ENCODE measurements around the gene STYX.

STYX gene, protein sequence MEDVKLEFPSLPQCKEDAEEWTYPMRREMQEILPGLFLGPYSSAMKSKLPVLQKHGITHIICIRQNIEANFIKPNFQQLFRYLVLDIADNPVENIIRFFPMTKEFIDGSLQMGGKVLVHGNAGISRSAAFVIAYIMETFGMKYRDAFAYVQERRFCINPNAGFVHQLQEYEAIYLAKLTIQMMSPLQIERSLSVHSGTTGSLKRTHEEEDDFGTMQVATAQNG

DNA sequence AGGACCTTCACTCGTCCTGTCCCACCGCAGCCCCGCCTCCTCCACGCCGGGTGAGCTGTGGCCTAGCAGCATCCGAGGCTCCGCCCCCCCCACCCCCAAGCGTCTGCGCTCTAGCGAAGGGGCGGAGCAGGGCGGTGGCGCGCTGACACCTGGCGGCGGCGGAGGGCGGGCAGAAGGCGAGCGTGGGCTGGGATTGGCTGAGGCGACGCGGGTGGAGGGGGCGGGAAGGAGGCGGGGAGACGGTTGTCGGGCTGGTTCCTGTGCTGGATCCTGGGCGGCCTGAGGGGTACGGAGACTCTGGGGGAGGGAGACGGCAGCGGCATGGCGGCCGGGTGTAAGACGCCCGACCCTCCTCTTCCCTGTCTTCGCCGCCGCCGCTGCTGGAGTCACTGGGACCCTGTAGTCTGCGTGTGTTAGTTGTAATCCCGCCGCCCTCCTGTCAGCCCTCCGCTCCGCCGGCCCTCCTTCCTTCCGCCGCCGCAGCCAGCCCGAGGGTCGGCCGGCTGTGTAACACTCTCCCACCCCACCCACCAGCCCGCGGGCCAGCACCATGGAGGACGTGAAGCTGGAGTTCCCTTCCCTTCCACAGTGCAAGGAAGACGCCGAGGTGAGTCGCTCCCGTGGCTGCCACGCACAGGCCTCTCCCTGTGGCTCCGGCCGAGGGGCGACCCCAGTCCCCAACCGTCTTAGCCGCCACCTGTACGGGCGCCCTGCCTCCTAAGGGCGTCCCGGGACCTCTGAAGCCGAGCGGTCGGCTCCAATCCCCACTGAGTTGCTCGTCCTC is at the start of gene STYX:
Gene STYX, plus strand, starts transcription at position 242 of the 784 bp plus-strand sequence. Its CDS starts 309 bp downstream, at position 551.
- peak; percentile 95 to 96 for DNase-seq (ENCODE audit: low read depth in 2 of 2, low spot score in 1 of 2)

DNA sequence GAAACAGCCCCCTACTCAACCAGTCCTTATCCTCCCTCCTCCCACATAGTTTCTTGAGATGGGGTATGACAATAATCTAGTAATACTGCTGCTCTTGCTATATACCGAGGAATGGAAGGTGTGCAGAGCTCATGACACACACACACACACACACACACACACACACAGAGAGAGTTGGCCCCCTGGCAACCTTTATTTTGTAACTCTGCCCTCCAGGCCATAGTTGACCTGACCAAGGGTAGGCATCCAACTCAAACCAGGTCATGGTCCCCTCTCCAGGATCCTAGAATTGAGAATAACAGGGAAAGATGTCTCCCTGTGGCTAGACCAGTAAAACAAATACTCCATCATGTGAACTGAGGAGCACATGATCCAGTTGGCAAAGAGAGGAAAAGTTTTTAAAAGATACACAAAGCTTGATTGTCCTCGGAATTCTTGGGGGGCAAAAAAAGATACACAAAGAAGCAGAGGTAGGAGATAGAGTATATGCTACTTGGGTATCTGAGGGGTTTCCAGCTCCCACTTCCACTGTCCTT is 45.9 kb upstream of the STYX start:
- no peak for DNase-seq (ENCODE audit: low read depth in 2 of 2, low spot score in 1 of 2)

DNA sequence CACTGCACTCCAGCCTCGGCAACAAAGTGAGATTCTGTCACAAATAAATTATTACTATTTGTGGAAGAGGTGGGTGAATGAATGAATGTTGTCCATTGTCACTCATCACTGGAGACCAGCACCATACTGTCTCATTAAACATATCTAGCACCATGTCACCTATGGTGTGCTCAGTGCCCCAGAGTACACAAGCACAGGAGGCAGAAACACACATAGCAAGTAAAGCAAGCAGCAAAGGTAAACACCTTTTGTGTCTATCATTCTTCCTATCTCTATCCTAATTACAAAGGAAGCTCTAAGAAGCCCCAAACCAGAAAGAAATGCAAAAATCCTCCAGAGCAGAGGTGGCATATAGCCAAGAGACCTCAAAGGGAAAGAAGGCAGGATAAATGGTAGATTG is 43.8 kb upstream of the STYX start:
- DNase-seq (ENCODE audit: low read depth in 2 of 2, low spot score in 1 of 2): no peak

DNA sequence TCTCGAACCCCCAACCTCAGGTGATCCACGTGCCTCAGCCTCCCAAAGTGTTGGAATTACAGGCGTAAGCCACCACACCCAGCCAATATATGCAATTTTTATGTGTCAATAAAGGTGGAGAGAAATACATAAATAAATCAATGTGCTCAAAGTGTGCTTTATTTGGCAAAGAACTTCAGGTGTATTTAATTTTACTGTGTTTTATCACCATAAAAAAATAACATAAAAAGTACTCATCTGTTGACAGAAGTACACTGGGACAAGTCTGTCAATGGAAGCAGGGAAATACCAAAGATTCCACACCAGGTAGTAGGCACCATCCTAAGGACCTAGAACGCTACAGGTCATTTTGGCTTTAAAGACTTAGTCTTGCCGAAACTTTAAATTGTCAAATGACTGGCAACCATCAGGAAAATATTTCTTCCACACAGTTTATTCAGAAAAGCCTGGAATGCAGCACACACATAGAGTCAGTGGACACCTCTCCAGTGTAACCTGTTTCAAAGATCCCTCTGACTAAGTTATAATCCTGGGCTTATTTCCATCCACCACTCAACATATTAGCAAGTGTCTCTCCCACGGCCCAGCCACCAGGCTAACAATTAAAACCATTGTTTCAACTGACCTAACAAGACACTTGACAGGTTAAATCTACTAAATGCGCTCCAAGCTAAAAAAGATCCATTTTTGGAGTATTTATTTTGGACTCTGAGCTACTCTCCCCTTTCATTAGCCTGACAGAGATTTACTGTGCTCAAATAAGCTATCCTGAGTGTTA is 38.8 kb upstream of the STYX start:
- DNase-seq (ENCODE audit: low read depth in 2 of 2, low spot score in 1 of 2): no peak

DNA sequence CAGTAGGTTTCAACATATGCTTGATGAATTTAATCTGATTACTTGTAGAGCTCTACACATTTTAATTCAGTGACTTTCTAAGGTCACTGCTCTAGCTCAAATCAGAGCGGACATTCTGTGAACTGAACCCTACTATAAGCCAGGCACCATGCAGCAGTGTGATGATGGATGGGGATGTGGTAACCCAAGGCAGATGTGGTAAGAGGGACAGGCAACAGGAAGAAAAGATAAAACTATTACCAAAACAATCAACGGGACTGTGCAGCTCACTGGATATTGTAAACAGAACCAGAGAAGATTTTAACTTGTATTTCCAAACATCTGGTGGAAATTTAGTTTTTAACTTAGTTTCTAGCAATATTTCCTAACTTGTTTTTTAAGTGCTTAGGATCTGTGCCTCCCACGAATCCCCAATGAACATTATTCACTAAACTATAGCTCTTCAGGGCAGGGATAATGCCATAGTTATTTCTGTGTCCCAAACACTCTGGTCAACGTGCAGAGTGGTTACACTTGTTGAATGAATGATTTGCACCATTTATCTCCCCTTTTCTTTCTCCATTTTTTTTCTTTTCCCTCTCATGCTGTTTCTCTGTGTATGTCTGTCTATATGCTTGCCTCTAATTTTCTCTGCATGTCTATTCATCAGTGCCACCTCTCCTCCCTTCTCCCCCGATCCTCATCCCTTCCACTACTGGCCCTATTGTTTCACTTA is 37.6 kb upstream of the STYX start:
- DNase-seq (ENCODE audit: low read depth in 2 of 2, low spot score in 1 of 2): no peak

DNA sequence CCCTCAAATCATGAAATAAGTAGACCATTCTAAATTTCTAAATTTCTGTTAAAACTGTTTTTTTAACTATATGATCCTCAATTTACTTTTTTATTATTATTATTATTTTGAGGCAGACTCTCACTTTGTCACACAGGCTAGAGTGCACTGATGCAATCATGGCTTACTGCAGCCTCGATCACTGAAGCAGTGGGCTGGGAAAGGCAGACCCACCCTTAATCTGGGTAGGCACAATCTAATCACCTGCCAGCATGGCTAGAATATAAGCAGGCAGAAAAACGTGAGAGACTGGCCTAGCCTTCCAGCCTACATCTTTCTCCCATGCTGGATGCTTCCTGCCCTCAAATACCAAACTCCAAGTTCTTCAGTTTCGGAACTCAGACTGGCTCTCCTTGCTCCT is 36.9 kb upstream of the STYX start:
- no peak for DNase-seq (ENCODE audit: low read depth in 2 of 2, low spot score in 1 of 2)

DNA sequence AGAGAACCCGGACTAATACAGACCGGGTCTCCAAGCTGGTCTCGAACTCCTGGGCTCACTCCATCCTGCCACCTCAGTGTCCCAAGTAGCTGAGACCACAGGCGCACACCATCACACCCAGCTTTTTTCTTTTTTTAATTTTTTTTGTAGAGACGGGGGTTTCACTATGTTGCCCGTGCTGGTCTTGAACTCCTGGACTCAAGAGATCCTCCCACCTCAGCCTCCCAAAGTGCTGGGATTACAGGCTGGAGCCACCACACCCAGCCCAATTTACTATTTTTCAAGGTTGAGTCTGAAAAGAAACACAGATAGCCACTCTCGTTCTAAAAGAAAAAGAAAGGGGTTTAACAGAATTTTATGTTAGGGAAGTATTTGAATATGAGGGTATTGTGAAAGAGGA is 36.4 kb upstream of the STYX start:
- no peak for DNase-seq (ENCODE audit: low read depth in 2 of 2, low spot score in 1 of 2)

DNA sequence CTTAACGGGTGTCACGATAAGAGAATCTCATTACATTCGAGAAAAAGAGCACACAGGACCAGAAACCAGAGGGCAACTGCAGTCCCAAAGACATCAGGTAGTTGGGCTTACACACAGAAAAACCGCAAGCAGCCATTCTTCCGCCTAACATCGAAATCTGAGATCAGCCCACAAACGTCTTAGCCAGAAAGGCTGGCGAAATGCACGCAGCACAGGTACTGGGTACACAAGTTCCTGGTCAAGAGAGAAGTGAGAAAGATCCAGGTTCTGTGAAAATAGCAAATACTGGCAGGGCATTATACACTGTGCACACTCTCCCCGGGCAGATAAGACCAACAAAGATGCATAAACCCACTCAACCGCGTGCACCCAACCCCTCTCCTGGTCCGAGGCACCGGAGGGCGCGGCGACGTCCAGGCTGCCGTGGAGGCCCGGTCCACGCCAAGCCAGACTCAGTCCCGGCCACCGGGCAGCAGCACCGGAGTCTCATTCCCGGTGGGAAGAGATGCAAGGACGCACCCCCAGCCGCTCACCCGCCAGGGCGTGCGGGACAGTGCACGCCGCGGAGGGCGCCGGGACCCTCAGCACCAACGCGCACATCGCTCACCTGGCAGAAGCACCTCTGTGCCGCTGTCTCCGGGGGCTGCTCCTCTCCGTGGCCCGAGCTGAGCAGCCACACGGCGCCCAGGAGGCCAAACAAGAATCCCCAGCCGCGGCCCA is 35.0 kb upstream of the STYX start:
- DNase-seq (ENCODE audit: low read depth in 2 of 2, low spot score in 1 of 2): peak; percentile 31 to 44

DNA sequence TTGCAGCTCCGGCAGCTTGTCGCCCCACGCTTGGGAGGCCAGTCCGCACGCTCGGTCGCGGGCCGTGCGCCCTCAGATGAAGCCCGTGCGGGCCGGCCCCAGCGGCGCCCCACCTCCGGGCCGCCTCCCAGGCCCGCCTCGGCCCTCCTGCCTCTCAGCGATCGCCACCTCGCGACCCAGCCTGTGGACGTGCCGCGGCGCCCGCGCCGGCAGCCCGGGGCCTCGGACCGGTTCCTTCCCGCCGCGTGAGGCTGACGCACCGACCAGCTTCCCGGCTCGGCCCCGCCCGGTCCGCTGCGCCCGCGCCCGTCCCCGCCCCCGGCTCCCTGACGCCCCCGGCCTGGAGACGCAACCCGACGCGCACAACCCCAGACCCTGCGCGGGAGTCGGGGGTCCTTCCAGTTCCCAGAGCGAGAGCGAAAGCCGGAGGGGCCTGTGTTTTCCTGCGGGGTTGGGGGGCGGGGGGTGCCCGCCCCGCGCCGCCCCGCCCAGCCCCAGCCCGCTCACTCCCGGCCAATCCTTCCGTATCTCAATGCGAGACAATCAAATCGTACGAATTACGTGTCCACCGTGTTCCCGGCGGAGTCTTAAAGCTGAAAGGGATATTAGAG is 34.4 kb upstream of the STYX start, which contains the start of gene ERO1A:
Gene ERO1A, minus strand, starts transcription at position 78 of the 611 bp plus-strand sequence. Its CDS starts 77 bp downstream, at position 1.
- peak; percentile 28 to 34 for DNase-seq (ENCODE audit: low read depth in 2 of 2, low spot score in 1 of 2)

DNA sequence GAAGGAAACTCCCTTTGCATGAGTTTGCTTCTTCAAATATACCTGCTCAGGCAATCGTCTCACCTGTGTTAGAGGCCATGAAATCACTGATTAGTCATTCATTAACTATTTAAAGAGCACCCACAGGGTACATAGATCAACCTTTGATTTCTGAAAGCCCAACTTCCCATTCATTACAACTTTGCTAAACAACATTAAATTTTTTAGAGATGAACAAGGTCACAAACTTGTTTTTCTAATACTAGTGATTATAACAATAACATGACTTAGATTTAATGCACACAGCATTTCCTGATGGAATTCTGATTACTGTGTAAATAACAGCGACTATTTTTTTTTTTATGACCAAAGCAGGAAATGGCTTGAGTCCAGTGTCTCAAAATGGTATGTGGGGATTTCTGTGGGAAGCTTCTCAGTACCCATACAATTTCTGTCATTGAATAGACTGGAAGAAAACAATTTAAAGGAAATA is 29.2 kb upstream of the STYX start:
- no peak for DNase-seq (ENCODE audit: low read depth in 2 of 2, low spot score in 1 of 2)

DNA sequence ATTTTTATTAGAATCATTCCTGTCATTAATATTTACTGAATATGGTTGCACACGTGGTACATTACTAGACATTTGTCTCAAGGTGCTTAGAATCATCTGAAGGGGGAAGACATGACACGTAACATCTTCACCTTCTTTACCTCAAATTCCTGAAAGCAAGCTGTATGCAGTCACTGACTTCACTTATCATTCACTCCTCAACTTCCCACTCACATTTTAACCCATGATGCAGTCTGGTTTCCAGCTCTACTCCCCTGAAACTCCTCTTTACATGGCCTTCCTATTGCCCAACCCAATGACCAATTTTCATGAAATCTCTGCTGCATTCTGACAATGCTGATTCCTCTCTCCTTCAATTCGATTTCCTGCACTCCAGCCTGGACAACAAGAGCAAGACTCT is 28.7 kb upstream of the STYX start:
- DNase-seq (ENCODE audit: low read depth in 2 of 2, low spot score in 1 of 2): no peak

DNA sequence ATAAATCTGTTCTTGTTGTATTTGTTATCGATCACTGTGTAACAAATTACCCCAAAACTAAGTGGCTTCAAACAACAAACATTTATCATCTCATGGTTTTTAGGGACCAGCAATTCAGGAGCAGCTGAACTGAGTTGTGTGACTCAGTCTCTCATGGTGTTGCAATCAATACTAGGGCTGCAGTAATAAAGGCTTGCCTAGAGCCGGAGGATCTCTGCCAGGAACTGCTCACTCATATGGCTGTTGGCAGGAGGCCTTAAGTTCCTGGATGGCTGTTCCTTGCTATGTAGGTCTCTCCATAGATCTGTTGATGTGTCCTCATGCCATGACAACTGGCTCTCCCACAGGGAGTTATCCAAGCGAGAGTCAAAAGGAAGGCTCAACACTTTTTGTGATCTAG is 26.7 kb upstream of the STYX start:
- DNase-seq (ENCODE audit: low read depth in 2 of 2, low spot score in 1 of 2): no peak

DNA sequence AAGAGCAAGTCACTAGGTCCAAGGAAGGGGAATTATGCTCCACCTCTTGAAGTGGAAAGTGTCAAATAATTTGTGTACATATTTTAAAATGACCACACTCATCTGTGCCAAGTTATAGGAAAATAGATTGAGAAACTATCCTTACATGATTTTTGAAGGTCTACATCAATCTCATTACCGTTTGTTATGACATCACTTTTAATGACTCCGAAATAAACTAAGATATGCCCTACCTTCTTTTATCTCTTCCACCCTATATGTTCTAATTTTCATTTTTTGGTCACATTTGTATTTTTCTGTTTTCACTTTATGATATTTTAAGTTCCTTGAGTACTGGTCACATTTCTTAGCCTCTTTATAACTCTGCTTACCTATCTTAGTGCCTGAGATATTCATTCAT is 26.3 kb upstream of the STYX start:
- no peak for DNase-seq (ENCODE audit: low read depth in 2 of 2, low spot score in 1 of 2)

DNA sequence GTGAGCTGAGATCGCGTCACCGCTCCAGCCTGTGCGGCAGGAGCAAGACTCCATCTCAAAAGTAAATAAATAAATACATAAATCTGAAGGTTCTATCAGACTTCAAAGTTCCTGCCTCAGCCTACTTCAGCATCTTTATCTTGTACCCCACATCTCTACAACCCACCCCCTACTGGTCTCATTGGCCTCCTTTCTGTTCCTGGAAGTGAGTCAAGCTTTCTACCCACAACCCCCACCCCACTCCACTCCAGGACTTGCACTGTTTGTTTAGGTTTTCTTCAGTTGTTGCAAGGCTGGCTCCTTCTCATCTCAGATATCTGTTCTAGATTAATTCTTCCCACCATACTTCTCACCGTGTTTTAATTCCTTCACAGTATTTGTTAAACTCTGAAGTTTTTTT is 23.7 kb upstream of the STYX start:
- peak in 1 of 2 donors; percentile 29 for DNase-seq (ENCODE audit: low read depth in 2 of 2, low spot score in 1 of 2)

DNA sequence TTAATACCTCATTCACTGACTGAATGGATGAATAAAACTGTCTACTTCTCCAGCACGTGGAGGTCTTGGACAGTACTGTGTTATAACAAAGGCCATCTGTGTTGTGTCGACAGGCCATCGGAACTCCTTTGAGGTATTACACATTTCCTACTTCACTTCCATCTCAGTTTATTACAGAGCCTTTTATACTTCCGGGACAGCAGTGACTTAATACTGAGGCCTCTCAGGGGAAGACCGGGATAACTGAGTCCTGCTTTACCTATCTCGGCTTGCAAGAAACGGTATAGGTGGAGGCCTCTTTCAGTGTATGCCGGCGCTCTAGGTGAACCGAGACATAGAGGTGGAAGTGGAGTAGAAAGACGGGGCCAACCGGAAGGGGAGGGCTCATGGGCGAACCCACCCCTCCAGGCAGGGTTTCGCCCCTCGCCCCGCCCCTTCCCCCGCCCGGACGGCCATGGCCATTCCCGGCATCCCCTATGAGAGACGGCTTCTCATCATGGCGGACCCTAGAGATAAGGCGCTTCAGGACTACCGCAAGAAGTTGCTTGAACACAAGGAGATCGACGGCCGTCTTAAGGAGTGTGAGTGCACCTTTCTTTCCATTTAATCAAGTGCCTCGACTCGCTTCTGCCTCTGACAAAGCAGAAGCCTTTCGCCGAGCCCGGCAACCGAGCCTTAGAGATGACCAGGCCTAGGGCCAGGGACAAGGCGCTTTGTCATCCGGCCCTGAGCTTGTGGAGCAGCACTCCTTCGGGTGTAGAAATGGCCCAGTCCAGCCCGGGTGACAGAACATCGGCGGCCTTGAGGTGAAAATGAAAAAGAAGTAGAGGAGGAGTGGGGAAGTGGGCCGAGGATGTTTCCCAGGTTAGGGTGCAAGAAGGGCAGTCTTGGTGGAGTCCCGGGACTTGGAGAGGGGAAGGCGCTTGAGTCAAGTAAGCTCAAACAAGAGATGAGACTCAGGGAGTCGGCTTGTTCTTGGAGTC is 23.0 kb upstream of the STYX start, which contains the start of gene PSMC6:
Gene PSMC6, plus strand, starts transcription at position 477 of the 983 bp plus-strand sequence. Its CDS starts 20 bp downstream, at position 497.
- peak; percentile 81 to 92 for DNase-seq (ENCODE audit: low read depth in 2 of 2, low spot score in 1 of 2)

DNA sequence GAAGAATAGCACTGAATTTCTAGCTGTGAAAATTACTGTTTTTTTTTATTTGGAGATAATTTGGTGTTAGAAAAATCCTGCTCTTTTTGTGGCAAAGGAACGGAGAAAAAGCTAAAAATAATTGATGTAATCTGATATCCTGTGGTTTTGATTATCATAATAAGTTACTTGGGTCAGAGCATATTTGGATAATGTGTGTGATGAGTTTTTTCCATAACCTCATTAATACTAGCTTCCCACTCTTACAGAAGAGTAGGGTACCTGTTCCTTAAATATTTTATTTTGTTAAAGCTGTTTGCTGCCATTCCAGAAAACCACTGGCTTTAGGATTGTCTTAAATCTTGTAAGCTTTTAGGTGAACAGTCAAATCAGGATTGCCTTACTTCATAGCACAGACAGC is 18.3 kb upstream of the STYX start:
- no peak for DNase-seq (ENCODE audit: low read depth in 2 of 2, low spot score in 1 of 2)

DNA sequence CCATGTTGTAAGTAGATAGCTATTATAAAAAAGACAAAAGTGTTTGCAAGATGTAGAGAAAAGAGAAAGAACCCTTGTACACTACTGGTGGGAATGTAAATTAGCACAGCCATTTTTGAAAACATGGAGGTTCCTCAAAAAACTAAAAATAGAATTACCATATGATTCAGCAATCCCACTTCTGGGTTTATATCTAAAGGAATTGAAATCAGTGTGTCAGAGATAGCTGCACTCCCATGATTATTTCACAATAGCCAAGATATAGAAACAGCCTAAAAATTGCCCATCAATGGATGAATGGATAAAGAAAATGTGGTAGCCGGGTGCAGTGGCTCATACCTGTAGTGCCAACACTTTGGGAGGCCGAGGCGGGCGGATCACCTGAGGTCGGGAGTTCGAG is 13.8 kb upstream of the STYX start:
- no peak for DNase-seq (ENCODE audit: low read depth in 2 of 2, low spot score in 1 of 2)
